SH-SY5Y (cell line): ENCODE measurements around the gene TADA2B.

Experiments
- GATA2 ChIP-seq: IDR thresholded peaks from 2 replicates; pipeline ENCODE4 v1.6.1; 2011; ENCODE audit warnings: mild to moderate bottlenecking, low read depth, low read length
- GATA3 ChIP-seq: IDR thresholded peaks from 2 replicates; pipeline ENCODE4 v1.6.1; 2011; ENCODE audit warnings: low read depth, mild to moderate bottlenecking, low read length, moderate library complexity

DNA sequence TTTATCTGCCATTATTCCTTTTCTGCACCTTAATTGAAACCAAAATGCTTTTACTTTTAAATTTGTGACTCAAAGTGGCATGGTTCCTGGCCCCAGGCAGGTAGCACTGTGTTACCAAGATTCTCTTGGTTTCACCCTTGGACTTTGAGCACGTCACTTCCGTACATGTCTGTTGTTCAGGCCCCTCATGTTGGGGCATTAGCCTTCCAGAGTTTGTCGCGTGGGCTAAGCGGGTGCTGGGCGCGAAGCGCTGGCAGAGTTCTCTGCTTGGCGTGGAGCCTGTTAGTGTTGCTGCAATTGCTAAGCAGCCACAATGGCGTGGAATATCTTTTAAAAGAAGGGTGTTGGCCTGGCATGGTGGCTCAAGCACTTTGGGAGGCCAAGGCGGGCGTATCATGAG is 14.0 kb upstream of the TADA2B start:
- TF ChIP-seq GATA3 (no peak), GATA2 (no peak)
